Body of pancreas (tissue), 4 donors: ENCODE data around the gene FOXP1. TPM values are rescaled to one million over a fixed set of nuclear protein-coding genes. Genes with fewer than 3 reads are reported as not detected.

Source experiments
- ATAC-seq: fragments of 150-250 bp; one replicate; pipeline ENCODE4 v1.9.1; 2016
- DNase-seq, 4 donors: peaks; one replicate each; pipeline ENCODE4 v3.0.0-alpha.2; 2019
- H3K27ac ChIP-seq, 4 donors: fragments of 200-600 bp; sonication (generic); 1 replicate in 3 of 4; 2 replicates in 1 of 4; pipeline versions ENCODE4 v1.5.1 to v1.6.1; 2016 to 2019; ENCODE audit warnings: mild to moderate bottlenecking in 1 of 4, mixed read lengths in 1 of 4, moderate library complexity in 1 of 4
- H3K27me3 ChIP-seq, 2 donors: fragments of 200-600 bp; sonication (generic); one replicate each; pipeline ENCODE4 v1.6.0; 2016; ENCODE audit warnings: mild to moderate bottlenecking in 1 of 2
- H3K36me3 ChIP-seq, 2 donors: fragments of 200-600 bp; sonication (generic); replicated peaks in 1 of 2; 2 replicates each; pipeline ENCODE4 v1.5.1; 2016; ENCODE audit warnings: low read depth in 2 of 2; ENCODE audit not compliant: insufficient read depth in 1 of 2
- H3K4me1 ChIP-seq: fragments of 200-600 bp; sonication (generic); one replicate; pipeline ENCODE4 v1.6.0; 2016
- H3K4me3 ChIP-seq, 2 donors: fragments of 200-600 bp; sonication (generic); 1 replicate in 1 of 2; 2 replicates in 1 of 2; pipeline ENCODE4 v1.5.1; 2016 to 2019
- H3K9me3 ChIP-seq, 3 donors: fragments of 200-600 bp; sonication (generic); 1 replicate in 2 of 3; 2 replicates in 1 of 3; pipeline ENCODE4 v1.5.1; 2016
- POLR2A ChIP-seq, 3 donors: fragments of 450-650 bp; IDR thresholded peaks; one replicate each; pipeline ENCODE4 v1.6.1; 2016; ENCODE audit warnings: antibody characterized with exemption in 3 of 3, mild to moderate bottlenecking in 2 of 3
- WGBS, 2 donors: methylation state at CpG; one replicate each; pipeline ENCODE4 v1.1.5; 2017; 5-methylcytosine and 5-hydroxymethylcytosine counted together
- intact Hi-C: fragments of 100-400 bp; cut with DNase I; formaldehyde crosslinking; loops from one replicate; pipeline ENCODE4 v1.15.1; 2023
- total RNA-seq, 2 donors: library from RNA; depleted of rRNA; stranded (reverse); fragments of >200 nt; gene quantifications; one replicate each; pipeline ENCODE4 v1.1.0, GENCODE V29; 2016
- TF ChIP-seq, protein P1 (sequence below), 7 experiments: fragments of 450-650 bp in 4 of 7; fragments of 200-600 bp in 3 of 7; sonication (generic) in 3 of 7; IDR thresholded peaks; one replicate each; pipeline ENCODE4 v1.5.1; 2016 to 2019; ENCODE audit warnings: antibody characterized with exemption in 7 of 7

Gene FOXP1
- total RNA-seq, 2 donors from 2014 or later = 85.7 to 86.1 TPM

DNA sequence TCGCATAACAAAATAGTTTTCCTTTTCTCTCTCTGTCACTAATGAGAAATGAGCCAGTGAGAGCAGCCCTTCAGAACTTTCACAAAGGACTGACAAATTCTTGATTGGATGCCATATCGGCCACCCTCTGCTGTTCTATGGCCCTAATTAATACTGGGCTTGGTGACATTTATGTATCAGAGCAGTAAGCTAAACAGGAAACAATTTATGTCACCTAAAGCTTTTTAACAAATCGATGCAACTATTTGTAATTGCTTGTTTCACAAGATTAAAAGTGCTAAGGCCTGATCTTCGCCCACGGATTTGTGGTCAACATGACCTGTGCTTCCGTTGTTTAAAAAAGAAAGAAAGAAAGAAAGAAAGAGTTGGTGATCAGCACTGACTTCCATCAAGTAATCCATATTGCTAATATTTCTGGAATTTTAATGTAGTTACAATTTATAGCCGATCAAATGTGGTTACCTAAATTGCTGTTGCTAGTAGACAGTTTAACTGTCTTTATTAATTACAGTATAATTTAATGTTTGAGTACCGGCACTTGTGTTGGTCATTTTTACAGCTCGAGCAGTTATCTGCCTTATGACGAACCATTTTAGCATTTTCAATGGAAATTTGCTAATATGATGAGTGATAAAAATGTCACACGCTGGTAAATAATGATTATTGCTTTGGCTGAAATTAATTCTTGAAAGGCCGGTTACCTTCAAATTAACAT, 631.3 kb downstream of the FOXP1 start:
- H3K4me1 ChIP-seq = no peaks in the 10 kb centered on the region
- 56 to 59% methylated on average over 12 of the region's 12 CpGs for WGBS, 2 donors
- DNase-seq (no peak), ATAC-seq (no peak)
- no peaks in the 10 kb centered on the region for H3K9me3 ChIP-seq
- H3K36me3 ChIP-seq = no peaks in the 10 kb centered on the region
- TF ChIP-seq POLR2A (IDR thresholded peaks at IDR 0.05) = no peak
- TF ChIP-seq, protein P1, sequence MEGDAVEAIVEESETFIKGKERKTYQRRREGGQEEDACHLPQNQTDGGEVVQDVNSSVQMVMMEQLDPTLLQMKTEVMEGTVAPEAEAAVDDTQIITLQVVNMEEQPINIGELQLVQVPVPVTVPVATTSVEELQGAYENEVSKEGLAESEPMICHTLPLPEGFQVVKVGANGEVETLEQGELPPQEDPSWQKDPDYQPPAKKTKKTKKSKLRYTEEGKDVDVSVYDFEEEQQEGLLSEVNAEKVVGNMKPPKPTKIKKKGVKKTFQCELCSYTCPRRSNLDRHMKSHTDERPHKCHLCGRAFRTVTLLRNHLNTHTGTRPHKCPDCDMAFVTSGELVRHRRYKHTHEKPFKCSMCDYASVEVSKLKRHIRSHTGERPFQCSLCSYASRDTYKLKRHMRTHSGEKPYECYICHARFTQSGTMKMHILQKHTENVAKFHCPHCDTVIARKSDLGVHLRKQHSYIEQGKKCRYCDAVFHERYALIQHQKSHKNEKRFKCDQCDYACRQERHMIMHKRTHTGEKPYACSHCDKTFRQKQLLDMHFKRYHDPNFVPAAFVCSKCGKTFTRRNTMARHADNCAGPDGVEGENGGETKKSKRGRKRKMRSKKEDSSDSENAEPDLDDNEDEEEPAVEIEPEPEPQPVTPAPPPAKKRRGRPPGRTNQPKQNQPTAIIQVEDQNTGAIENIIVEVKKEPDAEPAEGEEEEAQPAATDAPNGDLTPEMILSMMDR (IDR thresholded peaks at IDR 0.05) = no peak
- intact Hi-C loops = no loop called here
- H3K27me3 ChIP-seq = no peaks in the 10 kb centered on the region
- H3K4me3 ChIP-seq = no peak overlapping the region
- H3K27ac ChIP-seq = no peak overlapping the region

DNA sequence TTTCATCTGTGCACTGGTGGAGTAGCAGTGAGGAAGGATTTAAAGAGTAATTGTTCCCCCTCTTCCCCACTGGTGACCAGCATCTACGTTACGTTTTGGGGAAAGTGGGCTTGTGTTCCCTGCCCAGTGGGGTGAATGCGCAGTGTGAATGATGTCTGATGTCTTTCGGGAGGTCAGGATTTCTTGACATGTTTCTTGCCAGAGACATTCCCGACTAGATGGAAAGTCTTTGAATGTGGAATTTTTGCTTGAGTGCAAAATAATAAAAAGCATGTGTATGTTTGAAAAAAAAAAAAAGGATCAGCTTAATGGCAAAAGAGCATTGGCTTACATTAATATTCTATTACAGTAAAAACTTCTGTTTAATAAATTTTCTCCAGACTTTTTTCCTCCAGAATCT, 632.2 kb downstream of the FOXP1 start:
- Histone ChIP-seq H3K9me3 (no peaks in the 10 kb centered on the region), H3K27ac (no peak overlapping the region), H3K4me1 (no peaks in the 10 kb centered on the region), H3K27me3 (no peaks in the 10 kb centered on the region), H3K36me3 (no peaks in the 10 kb centered on the region), H3K4me3 (no peak overlapping the region)
- TF ChIP-seq, protein P1 (IDR thresholded peaks at IDR 0.05) = no peak
- no peak for TF ChIP-seq POLR2A (IDR thresholded peaks at IDR 0.05)
- intact Hi-C loops = no loop called here
- DNase-seq = no peak
- WGBS, 2 donors = 71 to 72% methylated on average over 5 of the region's 5 CpGs
- no peak for ATAC-seq

DNA sequence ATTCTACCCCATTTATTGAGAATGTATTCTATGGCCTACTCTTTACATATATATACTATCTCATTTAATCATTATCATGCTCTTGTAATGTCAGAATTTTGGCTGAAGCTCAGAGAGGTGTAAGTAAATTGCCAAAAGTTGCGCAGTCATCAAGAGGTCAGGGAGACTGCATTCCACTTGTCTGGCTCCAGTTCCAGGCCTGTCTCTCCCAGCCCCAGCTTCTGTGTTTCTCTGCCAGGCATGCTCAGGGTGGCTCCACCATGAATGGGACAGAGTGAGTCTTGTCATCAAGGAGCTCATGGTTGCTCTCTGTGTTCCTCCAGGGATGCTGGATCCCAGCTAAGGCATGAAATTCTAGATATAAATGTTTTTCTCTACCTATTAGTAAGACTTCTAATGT, 635.9 kb downstream of the FOXP1 start:
- TF ChIP-seq POLR2A (IDR thresholded peaks at IDR 0.05) = no peak
- TF ChIP-seq, protein P1 (IDR thresholded peaks at IDR 0.05) = no peak
- no peaks in the 10 kb centered on the region for H3K27me3 ChIP-seq
- no peak for DNase-seq
- ATAC-seq = no peak
- no peak overlapping the region for H3K27ac ChIP-seq
- no peak overlapping the region for H3K4me3 ChIP-seq
- no peaks in the 10 kb centered on the region for H3K9me3 ChIP-seq
- H3K4me1 ChIP-seq = no peaks in the 10 kb centered on the region
- H3K36me3 ChIP-seq = no peaks in the 10 kb centered on the region
- intact Hi-C loops = no loop called here
- WGBS, 2 donors = 64 to 82% methylated on average over 1 of the region's 1 CpG

DNA sequence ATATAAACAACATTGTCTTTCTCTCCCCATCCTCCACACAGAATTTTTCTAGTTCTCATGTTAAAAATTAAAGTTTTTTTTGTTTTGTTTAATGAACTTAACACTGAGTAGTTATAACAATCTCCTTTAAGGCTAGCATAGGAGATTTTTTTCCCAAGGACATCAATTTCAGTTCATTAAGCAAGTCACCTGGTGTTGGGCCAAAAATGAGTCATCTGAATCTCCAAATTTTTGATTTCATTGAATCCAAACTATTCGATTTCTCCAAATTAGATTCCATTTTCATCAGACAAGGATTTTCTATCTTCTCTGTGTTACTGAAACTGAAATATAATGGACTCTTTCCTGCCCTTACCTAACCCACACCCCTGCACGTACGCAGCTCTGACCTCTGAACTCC, 639.6 kb downstream of the FOXP1 start:
- Histone ChIP-seq H3K4me1 (no peaks in the 10 kb centered on the region), H3K27me3 (no peaks in the 10 kb centered on the region), H3K4me3 (no peak overlapping the region), H3K9me3 (no peaks in the 10 kb centered on the region), H3K36me3 (no peaks in the 10 kb centered on the region), H3K27ac (no peak overlapping the region)
- DNase-seq (no peak), ATAC-seq (no peak)
- 83 to 93% methylated on average over 3 of the region's 3 CpGs for WGBS, 2 donors
- intact Hi-C loops = no loop called here
- TF ChIP-seq POLR2A (IDR thresholded peaks at IDR 0.05) = no peak
- TF ChIP-seq, protein P1 (IDR thresholded peaks at IDR 0.05) = no peak
